ENCODE data around the gene CPB2.
A peak's percentile ranks its signal among the peaks of the same experiment; 100 is the strongest.

Gene CPB2

DNA sequence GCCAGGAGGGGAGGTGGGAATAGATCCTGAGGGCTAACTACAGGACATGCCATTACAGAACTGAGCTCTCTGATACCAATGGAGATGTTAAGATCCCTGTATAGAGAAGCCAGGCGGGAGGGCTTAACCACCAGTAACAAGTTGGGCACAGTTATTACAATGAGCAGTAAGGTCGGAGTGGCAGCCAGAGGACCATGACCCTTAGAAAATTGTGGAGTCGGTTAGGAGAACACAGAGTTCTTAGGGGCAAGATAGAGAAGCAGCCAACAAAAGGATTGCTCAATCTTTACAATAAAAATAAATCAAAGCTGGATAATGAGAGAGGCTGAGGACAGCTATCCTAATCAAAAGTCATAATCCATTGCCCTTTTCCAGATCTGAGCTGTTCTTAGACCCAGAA lies 10.4 kb downstream of the CPB2 start:
- DNase-seq: no peak

- no peak for DNase-seq
Measured at GRCh38 chr13:46088821-46089562, 15.8 kb downstream of the CPB2 start.

- DNase-seq: no peak
Measured at GRCh38 chr13:46087481-46087880, 17.4 kb downstream of the CPB2 start.

GRCh38 chr13:46086985-46087384 lies 17.8 kb downstream of the CPB2 start:
- no peak for DNase-seq

DNA sequence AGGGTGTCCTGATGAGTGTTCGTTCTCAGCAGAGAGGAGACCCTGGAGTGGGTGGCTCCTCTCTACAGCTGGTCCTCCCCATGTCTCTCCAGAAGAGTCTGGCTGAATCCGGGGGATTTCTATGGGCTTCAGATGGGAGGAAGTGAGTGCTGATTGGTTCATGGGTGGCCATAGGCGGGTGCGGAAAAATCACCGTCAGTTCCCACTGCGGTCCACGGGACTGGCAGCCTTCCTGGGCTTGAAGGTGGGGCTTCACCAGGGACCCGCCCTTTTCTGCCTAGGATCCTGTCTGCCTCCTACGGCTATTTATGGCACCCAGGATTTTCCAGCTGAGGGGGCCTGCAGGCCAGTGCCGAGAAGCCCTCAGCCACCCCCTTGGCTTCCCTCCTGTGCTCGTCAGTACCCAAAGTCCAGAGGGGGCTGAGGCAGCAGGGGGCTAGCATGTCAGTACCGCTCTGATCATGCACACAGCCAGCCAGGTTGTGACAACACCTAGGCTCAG lies 18.4 kb downstream of the CPB2 start:
- no peak for DNase-seq

DNA sequence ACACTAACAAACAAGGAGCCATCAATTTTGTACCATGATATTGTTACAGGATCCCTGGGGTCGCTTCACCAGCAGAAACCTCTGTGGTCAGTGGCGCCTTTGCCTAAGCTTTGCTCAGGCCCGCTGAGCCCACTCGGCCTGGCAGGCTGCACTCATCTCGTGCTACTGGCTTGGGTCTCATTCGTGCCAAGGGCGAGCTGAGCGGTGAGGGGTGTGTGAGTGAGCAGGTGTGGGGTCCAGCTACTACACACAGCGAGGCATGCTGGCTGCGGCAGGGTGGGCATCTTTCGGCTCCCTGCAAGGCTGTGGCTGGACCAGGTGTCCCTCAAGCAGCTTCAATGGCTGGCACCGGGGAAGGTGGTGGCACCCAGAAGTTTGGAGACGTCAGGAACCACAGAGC lies 19.1 kb downstream of the CPB2 start:
- DNase-seq: no peak

- DNase-seq: no peak
Measured at GRCh38 chr13:46082324-46082723, 22.5 kb downstream of the CPB2 start.

GRCh38 chr13:46079770-46080169 lies 25.1 kb downstream of the CPB2 start:
- no peak for DNase-seq

- DNase-seq: no peak
Measured at GRCh38 chr13:46077265-46077664, 27.6 kb downstream of the CPB2 start.

DNA sequence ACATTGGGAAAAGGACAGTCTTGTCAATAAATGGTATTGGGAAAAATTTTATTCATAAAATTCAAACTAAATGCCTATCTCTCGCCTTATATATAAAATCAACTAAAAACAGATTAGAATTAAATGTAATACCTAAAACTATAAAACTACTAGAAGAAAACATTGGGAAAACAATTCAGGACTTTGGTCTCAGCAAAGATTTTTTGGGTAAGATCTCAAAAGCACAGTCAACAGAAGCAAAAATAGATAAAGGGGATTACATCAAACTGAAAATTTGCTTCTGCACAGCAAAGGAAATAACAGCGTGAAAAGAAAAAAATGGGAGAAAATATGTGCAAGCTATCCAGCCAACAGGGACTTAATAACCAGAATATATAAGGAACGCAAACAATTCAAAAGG lies 28.0 kb downstream of the CPB2 start:
- DNase-seq: no peak

GRCh38 chr13:46075811-46076210 lies 29.0 kb downstream of the CPB2 start:
- DNase-seq: no peak

DNA sequence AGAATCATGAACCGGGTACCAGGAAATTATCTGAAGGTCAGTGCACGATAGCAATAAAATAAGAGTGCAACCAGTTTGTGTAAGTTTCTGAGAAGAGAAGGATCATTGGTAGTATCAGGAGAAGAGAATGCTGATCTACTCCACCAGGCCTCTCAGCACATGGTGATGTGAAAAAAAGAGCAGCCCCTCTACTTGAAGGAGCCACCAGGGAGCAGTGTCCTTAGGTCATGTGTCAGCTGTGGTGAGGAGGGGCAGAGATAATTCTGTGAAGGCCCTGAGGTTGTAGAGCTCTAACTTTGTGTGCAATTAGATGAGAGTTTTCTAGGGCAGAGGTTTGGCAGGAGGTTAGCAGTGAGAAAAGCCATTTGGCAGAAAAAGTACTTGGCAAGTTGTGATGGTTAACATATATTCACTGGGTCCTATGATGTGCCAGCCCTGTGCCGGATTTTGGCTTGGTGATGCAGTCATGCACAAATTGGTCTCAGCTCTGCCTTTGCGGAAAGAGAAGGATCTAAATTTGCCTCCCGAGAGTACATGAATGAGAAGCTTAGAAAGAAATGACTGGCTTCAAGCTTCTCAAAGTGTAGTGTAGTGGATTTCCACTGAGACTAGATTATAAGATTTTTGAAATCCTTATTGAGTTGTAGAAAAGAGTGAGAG lies 33.1 kb downstream of the CPB2 start:
- DNase-seq: no peak

DNA sequence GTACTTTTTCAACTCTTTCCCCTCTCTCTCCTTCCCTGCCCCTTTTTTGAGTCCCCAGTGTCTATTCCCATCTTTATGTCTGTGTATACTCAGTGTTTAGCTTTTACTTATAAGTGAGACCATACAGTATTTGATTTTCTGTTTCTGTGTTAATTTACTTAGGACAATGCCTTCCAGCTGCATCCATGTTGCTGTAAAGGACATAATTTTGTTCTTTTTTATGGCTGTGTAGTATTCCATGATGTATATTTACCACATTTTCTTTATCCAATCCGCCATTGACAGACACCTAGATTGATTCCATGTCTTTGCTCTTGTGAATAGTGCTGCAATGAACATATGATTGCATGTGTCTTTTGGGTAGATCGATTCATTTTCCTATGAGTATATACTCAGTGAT lies 41.5 kb downstream of the CPB2 start:
- DNase-seq: no peak

GRCh38 chr13:46062185-46062584 lies 42.6 kb downstream of the CPB2 start:
- no peak for DNase-seq

DNA sequence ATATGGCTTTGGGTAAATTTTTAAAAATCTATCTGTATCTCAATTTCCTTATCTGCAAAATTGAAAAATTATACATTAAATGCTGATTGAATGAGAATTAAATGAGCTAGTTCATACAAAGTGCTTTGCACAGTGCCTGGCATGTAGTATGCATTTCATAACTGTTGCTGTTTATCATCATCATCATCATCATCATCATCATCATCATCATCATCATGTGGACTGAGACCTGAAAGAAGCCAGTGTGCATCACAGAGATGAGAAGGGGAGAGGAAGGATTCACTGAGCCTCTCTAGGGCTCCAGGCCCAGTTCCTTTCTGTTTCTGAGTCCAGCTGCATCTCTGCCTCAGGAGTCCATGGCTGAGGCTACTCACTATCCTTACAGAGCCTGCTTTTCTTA lies 45.4 kb downstream of the CPB2 start:
- no peak for DNase-seq

DNA sequence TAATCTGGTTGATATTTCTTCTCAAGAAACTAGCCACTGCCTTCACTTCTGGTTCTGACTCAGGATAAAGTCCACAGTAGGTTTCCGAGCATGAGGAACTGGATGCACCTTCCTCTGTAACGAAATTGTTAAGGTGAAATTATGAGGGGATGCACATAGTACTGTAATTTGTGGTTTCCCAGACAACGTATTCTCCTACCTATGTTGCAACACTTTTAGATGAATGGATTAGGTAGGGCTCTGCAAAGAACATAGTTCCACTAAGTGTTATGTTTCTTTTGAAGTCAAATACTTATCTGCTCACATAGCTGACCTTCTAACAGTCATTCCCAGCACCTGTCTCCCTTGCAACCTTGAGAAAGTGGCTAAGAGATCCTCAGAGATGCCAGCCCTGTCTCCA lies 46.6 kb downstream of the CPB2 start:
- DNase-seq: no peak

- no peak for DNase-seq
Measured at GRCh38 chr13:46057256-46058015, 47.4 kb downstream of the CPB2 start.

- DNase-seq: no peak
Measured at GRCh38 chr13:46053162-46054012, 51.4 kb downstream of the CPB2 start.

DNA sequence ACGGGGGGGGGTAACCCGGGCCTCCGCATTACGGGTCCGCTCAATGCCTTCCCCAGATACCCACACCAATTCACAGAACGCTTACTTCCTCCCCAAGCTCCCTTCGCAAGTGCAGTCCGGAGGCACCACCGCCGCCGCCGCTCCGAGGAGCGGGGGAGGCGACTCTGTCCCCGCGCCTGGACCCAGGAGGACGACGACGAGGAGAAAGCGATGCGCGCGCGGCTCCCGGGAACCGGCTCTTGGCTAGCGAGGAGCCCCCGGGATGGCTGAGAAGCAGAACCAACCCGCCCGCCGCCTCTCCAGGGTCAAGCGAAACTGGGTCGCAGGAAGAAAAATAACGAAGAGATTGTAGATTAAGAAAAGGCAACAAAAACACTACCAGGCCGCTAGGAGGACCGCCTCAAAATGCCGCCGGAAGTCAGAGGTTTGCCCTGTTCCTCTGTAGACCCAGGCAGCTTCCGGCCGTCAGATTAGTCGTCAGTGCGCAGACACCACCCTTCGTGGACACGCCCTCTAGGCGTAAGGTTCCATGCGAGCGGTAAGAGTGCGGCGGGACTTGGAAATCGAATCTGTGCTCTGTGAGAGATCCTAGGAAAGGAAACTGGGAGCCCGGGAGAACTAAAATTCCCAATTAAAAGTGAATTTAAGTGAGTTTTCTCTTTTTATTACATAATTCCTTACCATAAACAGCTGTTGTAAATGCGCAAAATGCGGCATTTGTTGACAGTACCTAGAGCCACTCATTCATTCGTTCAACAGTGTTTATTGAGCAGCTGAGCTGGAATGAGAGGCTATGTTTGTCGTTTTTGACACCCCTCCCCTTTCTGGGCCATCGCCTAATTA lies 52.3 kb downstream of the CPB2 start, which contains the start of gene ZC3H13:
Gene ZC3H13, minus strand, starts transcription at position 428 of the 843 bp plus-strand sequence. CDS start 7,239 bp downstream, outside the sequence.
- peak; percentile 90 for DNase-seq

GRCh38 chr13:46051968-46052318 lies 52.9 kb downstream of the CPB2 start:
- no peak for DNase-seq

GRCh38 chr13:46050771-46051170 lies 54.1 kb downstream of the CPB2 start:
- no peak for DNase-seq

GRCh38 chr13:46045424-46045823 lies 59.4 kb downstream of the CPB2 start:
- no peak for DNase-seq

All from activated CD4-positive, alpha-beta T cell treated with anti-CD3 and anti-CD28 coated beads, Interleukin-2, amount 50 U/mL, for 1 hour (primary cell).